GM12873 (cell line): ENCODE measurements around the gene GRID1.

Experiments used
- CTCF ChIP-seq: IDR thresholded peaks from 2 replicates; pipeline ENCODE4 v1.5.1; 2012; ENCODE audit warnings: low read depth, mild to moderate bottlenecking, moderate library complexity, low read length, control low read depth; ENCODE audit not compliant: insufficient read depth; ENCODE audit errors: missing control alignments

GRID1 gene

GRCh38 chr10:86056672-86057071 is 309.9 kb downstream of the GRID1 start:
- TF ChIP-seq CTCF, result no peak

- no peak for TF ChIP-seq CTCF
Observed at GRCh38 chr10:86055928-86056327, 310.7 kb downstream of the GRID1 start.

- TF ChIP-seq CTCF, result no peak
Observed at GRCh38 chr10:86053675-86054074, 312.9 kb downstream of the GRID1 start.

- no peak for TF ChIP-seq CTCF
Observed at GRCh38 chr10:86051586-86051985, 315.0 kb downstream of the GRID1 start.

GRCh38 chr10:86049442-86049841 is 317.2 kb downstream of the GRID1 start:
- TF ChIP-seq CTCF, result no peak

GRCh38 chr10:86048973-86049372 is 317.6 kb downstream of the GRID1 start:
- TF ChIP-seq CTCF, result no peak

GRCh38 chr10:86048571-86048970 is 318.0 kb downstream of the GRID1 start:
- no peak for TF ChIP-seq CTCF

GRCh38 chr10:86047588-86047987 is 319.0 kb downstream of the GRID1 start:
- TF ChIP-seq CTCF, result no peak
